ENCODE measurements around the gene CRABP1.

CRABP1 gene

GRCh38 chr15:78323693-78324092 is 16.5 kb upstream of the CRABP1 start:
- Histone ChIP-seq H3K4me1 (ENCODE audit: insufficient read depth, low read length) (peaks cover 26% of the 10 kb centered on the region), H3K36me3 (ENCODE audit: insufficient read depth, low read length) (no peaks in the 10 kb centered on the region), H3K9ac (ENCODE audit: low read depth, low read length) (no peak overlapping the region), H3K9me3 (ENCODE audit: control insufficient read depth, insufficient read depth, low read length) (no peaks in the 10 kb centered on the region)

GRCh38 chr15:78324144-78324543 is 16.0 kb upstream of the CRABP1 start:
- H3K36me3 ChIP-seq (ENCODE audit: insufficient read depth, low read length), result no peaks in the 10 kb centered on the region

GRCh38 chr15:78325092-78325843 is 14.9 kb upstream of the CRABP1 start:
- H3K36me3 ChIP-seq (ENCODE audit: insufficient read depth, low read length), result no peaks in the 10 kb centered on the region
- no peaks in the 10 kb centered on the region for H3K9me3 ChIP-seq (ENCODE audit: control insufficient read depth, insufficient read depth, low read length)
- H3K4me1 ChIP-seq (ENCODE audit: insufficient read depth, low read length), result peaks cover 26% of the 10 kb centered on the region
- no peak overlapping the region for H3K9ac ChIP-seq (ENCODE audit: low read depth, low read length)

More at GRCh38 chr15:78324144-78324543, 16.0 kb upstream of the CRABP1 start:
- H3K4me1 ChIP-seq (ENCODE audit: insufficient read depth, low read length), result peaks cover 26% of the 10 kb centered on the region
- H3K9me3 ChIP-seq (ENCODE audit: control insufficient read depth, insufficient read depth, low read length), result no peaks in the 10 kb centered on the region
- no peak overlapping the region for H3K9ac ChIP-seq (ENCODE audit: low read depth, low read length)

- Histone ChIP-seq H3K36me3 (ENCODE audit: insufficient read depth, low read length) (no peaks in the 10 kb centered on the region), H3K9ac (ENCODE audit: low read depth, low read length) (no peak overlapping the region), H3K9me3 (ENCODE audit: control insufficient read depth, insufficient read depth, low read length) (no peaks in the 10 kb centered on the region), H3K4me1 (ENCODE audit: insufficient read depth, low read length) (peaks cover 18% of the 10 kb centered on the region)
Measured at GRCh38 chr15:78327466-78327865, 12.7 kb upstream of the CRABP1 start.

GRCh38 chr15:78329625-78330024 is 10.5 kb upstream of the CRABP1 start:
- no peak overlapping the region for H3K9ac ChIP-seq (ENCODE audit: low read depth, low read length)
- no peaks in the 10 kb centered on the region for H3K9me3 ChIP-seq (ENCODE audit: control insufficient read depth, insufficient read depth, low read length)
- no peaks in the 10 kb centered on the region for H3K36me3 ChIP-seq (ENCODE audit: insufficient read depth, low read length)
- H3K4me1 ChIP-seq (ENCODE audit: insufficient read depth, low read length), result peaks cover 11% of the 10 kb centered on the region

DNA sequence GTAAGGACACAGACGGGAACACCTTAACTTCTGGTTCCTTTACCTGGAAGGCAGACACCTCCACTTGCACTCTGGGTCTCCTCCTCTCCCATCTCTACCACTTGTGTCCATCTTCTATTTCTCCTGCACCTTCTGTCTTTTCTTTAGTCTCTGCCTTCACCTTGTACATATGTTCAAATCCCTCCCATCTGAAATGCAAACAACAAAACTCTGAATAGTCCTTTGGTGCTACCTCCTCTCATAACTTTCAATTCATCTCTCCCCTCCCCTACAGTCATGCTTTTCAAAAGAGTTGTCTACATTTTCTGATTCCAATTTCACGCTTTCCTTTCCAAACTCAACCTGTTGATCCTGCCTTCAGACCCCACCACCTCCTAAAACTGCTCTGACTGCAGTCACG is 5.3 kb upstream of the CRABP1 start:
- no peak overlapping the region; the same call in 1 of the 2 replicates for H3K9ac ChIP-seq (ENCODE audit: low read depth, low read length)
- peaks cover 7% of the 10 kb centered on the region for H3K4me1 ChIP-seq (ENCODE audit: insufficient read depth, low read length)
- H3K36me3 ChIP-seq (ENCODE audit: insufficient read depth, low read length), result no peaks in the 10 kb centered on the region
- H3K9me3 ChIP-seq (ENCODE audit: control insufficient read depth, insufficient read depth, low read length), result no peaks in the 10 kb centered on the region

GRCh38 chr15:78335985-78336384 is 4.2 kb upstream of the CRABP1 start:
- H3K9ac ChIP-seq (ENCODE audit: low read depth, low read length), result no peak overlapping the region
- H3K9me3 ChIP-seq (ENCODE audit: control insufficient read depth, insufficient read depth, low read length), result no peaks in the 10 kb centered on the region
- no peaks in the 10 kb centered on the region for H3K36me3 ChIP-seq (ENCODE audit: insufficient read depth, low read length)
- H3K4me1 ChIP-seq (ENCODE audit: insufficient read depth, low read length), result peaks cover 7% of the 10 kb centered on the region

DNA sequence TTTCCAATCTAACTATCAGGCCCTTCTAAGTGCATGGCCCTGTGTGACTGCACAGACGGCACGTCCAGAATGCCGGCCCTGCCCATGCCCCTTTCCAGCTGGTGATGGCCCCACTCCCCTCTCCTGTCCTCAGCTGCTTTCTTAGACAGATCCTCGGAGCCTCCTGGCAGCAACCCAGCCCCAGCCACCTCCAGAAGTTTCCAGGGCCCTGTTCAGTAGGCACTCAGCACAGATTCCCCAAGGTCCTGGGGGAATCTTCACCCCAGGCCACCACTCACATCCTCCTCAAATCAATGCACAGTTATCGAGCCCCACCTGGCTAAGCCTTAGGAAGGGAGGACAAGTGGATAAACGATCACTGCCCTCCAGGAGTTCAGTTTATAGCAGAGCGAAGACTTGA is 1.4 kb upstream of the CRABP1 start:
- Histone ChIP-seq H3K9ac (ENCODE audit: low read depth, low read length) (no peak overlapping the region), H3K9me3 (ENCODE audit: control insufficient read depth, insufficient read depth, low read length) (no peaks in the 10 kb centered on the region), H3K4me1 (ENCODE audit: insufficient read depth, low read length) (peaks cover 7% of the 10 kb centered on the region)

DNA sequence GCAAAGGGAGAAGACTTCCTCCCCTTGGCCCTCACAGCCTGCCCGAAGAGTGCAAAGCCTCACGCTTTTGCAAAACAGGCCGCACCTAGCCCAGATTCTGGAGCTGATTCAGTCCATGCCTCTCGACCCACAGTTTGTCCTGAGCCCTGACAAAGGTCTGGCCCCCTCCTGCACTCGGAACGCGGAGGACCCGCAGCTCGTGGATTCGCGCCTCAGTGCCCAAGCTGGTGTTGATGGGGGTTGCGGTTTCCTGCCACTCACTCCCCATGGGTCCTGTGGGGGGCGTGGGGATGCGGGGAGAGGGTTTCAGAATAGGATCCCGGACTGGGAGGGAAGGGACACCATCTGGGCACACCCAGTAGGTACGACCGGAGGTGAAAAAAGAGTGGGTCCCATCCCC is 594 bp upstream of the CRABP1 start:
- peak overlapping the region; percentile 57 for H3K9ac ChIP-seq (ENCODE audit: low read depth, low read length)
- H3K4me1 ChIP-seq (ENCODE audit: insufficient read depth, low read length), result peaks cover 7% of the 10 kb centered on the region
- no peaks in the 10 kb centered on the region for H3K9me3 ChIP-seq (ENCODE audit: control insufficient read depth, insufficient read depth, low read length)
- peaks cover 7% of the 10 kb centered on the region; the same call in 1 of the 2 replicates for H3K36me3 ChIP-seq (ENCODE audit: insufficient read depth, low read length)

More for the DNA sequence above, 1.4 kb upstream of the CRABP1 start:
- H3K36me3 ChIP-seq (ENCODE audit: insufficient read depth, low read length), result 0 out of 2 replicates have a peak, but pooled peaks cover 5% of the 10 kb centered on the region

- Histone ChIP-seq H3K36me3 (ENCODE audit: insufficient read depth, low read length) (peaks cover 8% of the 10 kb centered on the region; the same call in 1 of the 2 replicates), H3K4me1 (ENCODE audit: insufficient read depth, low read length) (peaks cover 7% of the 10 kb centered on the region), H3K9me3 (ENCODE audit: control insufficient read depth, insufficient read depth, low read length) (no peaks in the 10 kb centered on the region), H3K9ac (ENCODE audit: low read depth, low read length) (peak overlapping the region; percentile 93)
Measured at GRCh38 chr15:78341057-78341987, 1.2 kb downstream of the CRABP1 start.

DNA sequence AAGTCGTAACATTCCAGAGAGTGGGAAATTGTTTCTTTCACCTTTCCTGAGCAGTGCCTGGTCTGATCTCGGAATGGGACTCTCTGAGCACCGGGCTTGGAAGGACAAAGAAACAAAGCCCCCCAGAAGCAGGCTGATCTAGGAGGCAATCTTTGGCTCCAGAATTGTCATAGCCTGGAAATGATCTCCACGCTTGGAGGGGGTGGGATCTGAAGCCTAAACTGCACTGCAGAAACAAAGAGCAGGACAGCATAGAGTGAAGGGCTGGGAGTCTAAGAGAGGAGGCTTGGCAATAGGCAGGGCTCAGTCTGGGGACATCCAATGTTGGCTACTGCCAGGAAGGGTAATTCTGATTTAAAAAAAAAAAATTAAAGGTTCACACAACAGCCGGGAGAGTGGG is 1.9 kb downstream of the CRABP1 start:
- Histone ChIP-seq H3K4me1 (ENCODE audit: insufficient read depth, low read length) (peaks cover 7% of the 10 kb centered on the region), H3K9me3 (ENCODE audit: control insufficient read depth, insufficient read depth, low read length) (no peaks in the 10 kb centered on the region), H3K9ac (ENCODE audit: low read depth, low read length) (peak overlapping the region; percentile 93), H3K36me3 (ENCODE audit: insufficient read depth, low read length) (peaks cover 12% of the 10 kb centered on the region)

DNA sequence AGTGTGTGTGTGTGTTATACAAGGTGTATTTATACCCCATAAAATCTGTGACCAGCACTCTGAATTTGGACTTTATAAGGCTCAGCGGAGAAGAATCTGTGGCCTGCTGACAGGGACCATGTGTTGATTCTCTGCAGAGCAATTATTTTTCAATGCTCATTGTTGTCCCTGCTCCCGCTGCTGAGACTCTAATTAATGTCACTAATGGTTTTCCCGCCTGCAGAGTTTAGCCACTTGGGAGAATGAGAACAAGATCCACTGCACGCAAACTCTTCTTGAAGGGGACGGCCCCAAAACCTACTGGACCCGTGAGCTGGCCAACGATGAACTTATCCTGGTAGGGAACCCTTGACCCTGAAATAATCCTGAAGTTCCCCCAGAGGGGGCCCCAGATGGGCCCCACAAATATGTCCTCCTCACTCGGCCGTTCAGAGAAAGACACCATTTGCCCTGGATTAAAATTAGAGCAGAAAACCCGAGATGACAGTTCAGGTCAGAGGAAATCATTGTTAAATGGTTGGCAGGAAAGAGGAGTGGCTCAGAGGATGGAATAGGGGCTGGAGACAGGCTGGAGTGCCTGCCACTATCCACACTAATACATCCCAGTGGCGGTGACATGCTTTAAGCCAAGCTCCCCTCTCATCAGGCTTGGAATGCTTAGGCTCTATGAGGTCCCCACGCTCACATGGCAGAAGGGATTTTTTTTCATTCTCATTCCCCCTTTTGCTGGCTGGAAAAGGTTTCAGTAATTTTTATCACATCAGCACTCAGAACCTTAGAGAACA is 3.3 kb downstream of the CRABP1 start:
- Histone ChIP-seq H3K9me3 (ENCODE audit: control insufficient read depth, insufficient read depth, low read length) (peaks cover 2% of the 10 kb centered on the region; the same call in 1 of the 2 replicates), H3K36me3 (ENCODE audit: insufficient read depth, low read length) (peaks cover 18% of the 10 kb centered on the region), H3K4me1 (ENCODE audit: insufficient read depth, low read length) (peaks cover 7% of the 10 kb centered on the region), H3K9ac (ENCODE audit: low read depth, low read length) (no peak overlapping the region)

DNA sequence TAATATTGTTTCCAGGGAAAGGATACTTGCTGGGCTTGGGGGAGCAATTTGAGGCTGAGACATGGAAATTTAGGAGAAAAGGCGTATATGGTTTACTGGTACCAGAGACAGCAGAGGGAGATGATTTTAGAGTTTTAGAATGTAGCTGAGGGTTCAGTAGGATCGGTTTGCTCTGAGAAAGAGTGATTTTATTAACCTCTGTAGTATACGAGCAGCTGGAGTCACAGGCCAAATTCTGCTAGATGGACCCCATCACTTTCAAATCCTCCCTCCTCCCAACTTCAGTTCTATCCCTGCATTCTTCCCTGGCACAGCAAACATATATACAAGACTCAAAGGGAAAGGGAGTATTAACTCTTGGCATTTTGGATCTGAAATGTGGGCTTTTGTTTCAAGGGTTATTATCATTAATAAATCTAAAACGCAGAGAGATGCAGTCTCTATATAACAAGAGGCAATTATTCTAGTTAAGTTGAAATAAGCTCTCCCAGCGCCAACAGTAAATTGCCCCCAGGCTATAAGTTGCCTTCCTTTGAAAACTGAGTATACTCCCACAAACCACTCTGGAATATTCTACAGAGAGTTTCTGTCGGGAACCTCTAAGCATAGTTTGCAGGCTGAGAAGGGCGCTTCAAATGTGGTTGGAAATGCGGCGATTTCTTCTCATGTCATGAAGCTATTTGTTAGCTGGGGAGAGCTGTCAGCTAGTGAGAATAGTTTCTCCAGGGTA is 5.4 kb downstream of the CRABP1 start:
- H3K9me3 ChIP-seq (ENCODE audit: control insufficient read depth, insufficient read depth, low read length), result peaks cover 2% of the 10 kb centered on the region; the same call in 1 of the 2 replicates
- H3K9ac ChIP-seq (ENCODE audit: low read depth, low read length), result no peak overlapping the region
- H3K4me1 ChIP-seq (ENCODE audit: insufficient read depth, low read length), result peaks cover 7% of the 10 kb centered on the region
- H3K36me3 ChIP-seq (ENCODE audit: insufficient read depth, low read length), result peaks cover 18% of the 10 kb centered on the region
